Measurements from ENCODE around the gene C11orf86.

- TF ChIP-seq YY1 (IDR thresholded peaks at IDR 0.05; ENCODE audit: insufficient read depth, insufficient read length) = no peak
- TF ChIP-seq ZNF274 (IDR thresholded peaks at IDR 0.05; ENCODE audit: low read depth, low read length) = no peak
Measured at GRCh38 chr11:67002921-67003411, 27.9 kb downstream of the C11orf86 start.
